SW 1271 (cell line): ENCODE data around the gene GPHN.
A peak's percentile ranks its signal among the peaks of the same experiment; 100 is the strongest.
"Not testable (repeated sequence)": the region's sequence is repeated elsewhere in the genome, so short reads cannot be mapped to it uniquely, and the experiment has no call there.

Source experiments
- DNase-seq, 2 experiments: peaks; one replicate each; lab custom pipeline; 2025; lab: John Stamatoyannopoulos, UW

The GPHN gene

DNA sequence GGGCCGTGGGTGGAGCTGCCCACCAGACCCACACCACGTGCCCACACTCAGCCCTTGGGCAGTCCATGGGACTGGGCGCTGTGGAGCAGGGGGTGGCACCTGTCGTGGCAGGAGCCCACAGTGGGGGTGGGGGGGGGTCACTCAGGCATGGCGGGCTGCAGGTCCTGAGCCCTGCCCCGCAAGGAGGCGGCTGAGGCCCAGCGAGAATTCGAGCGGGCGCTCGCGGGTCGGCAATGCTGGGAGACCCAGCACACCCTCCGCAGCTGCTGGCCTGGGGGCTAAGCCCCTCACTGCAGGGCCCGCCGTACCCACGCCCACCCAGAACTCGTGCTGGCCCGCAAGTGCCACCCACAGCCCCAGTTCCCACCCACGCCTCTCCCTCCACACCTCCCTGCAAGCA is 548.7 kb downstream of the GPHN start:
- no peak for DNase-seq

DNA sequence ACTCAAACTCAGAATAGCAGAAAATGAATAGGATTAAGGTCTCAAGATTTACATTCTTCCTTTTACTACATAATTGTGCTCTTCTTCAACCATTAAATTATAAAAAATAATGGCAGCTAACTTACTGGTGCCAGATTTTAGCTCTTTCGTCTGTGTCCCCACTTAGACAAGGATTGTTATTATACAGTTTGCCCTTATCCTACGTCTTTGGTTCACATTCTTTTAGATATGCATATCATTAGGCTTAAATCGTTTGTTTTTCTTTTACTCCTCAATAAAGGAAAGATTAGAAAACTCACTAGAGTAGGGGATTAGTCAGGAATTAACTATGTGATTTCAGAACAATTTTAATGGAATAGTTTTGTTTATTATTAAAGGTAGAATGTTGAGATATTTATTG is 551.6 kb downstream of the GPHN start:
- DNase-seq, result no peak

GRCh38 chr14:67060546-67060945 is 552.6 kb downstream of the GPHN start:
- DNase-seq, result no peak

GRCh38 chr14:67067070-67067814 is 559.3 kb downstream of the GPHN start:
- not testable (repeated sequence) for DNase-seq

DNA sequence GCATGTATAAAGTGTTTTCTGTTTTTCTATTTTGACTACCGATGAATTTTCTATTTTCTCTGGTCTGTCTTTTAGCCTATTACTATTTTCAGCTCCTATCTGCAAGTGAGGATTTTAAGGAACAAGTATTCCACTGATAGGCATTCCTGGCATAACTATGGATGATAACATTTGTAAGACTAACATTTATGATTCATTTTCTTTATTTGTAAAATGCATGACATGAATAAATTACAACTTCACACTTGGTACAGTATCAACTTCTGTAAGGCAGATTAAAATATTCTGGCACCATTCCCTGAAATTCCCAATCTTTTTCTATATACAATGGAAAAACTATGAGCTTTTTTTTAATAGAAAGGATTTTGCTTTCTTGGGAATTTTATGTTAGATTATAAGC is 560.3 kb downstream of the GPHN start:
- no peak for DNase-seq

DNA sequence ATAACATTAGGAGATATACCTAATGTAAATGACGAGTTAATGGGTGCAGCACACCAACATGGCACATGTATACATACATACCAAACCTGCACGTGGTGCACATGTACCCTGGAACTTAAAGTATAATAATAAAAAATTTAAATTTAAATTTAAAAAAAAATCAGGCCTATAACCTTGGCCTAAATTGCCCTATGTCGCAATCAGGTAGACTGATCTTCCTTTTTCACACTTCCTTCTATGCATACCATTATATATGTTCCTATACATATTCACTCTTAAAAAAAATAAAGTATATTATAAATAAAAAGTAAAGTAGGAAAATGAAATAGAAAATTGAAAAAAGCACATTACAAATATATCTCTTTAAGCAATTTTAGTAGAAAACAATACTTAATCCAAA is 563.6 kb downstream of the GPHN start:
- DNase-seq, result no peak

- DNase-seq, result no peak
Observed at GRCh38 chr14:67077921-67078320, 570.0 kb downstream of the GPHN start.

DNA sequence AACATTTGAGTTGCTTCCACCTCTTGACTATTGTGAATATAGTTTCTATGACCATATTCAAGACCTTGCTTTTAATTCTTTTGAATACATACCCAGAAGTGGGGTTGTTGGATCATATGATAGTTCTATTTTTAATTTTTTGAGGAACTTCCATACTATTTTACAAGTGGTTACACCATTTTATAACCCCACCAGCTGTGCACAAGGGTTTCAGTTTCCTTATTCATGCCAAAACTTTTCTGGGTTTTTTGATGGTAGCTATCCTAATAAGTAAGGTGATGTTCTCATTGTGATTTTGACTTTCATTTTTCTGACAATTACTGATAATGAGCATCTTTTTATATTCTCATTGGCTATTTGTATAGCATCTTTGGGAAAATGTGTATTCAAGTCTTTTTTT is 571.9 kb downstream of the GPHN start:
- DNase-seq, result no peak

GRCh38 chr14:67108230-67108629 is 600.3 kb downstream of the GPHN start:
- DNase-seq, result no peak

- DNase-seq, result no peak
Observed at GRCh38 chr14:67111022-67111421, 603.1 kb downstream of the GPHN start.

- no peak for DNase-seq
Observed at GRCh38 chr14:67112344-67112743, 604.4 kb downstream of the GPHN start.

- no peak for DNase-seq
Observed at GRCh38 chr14:67127174-67127573, 619.2 kb downstream of the GPHN start.

DNA sequence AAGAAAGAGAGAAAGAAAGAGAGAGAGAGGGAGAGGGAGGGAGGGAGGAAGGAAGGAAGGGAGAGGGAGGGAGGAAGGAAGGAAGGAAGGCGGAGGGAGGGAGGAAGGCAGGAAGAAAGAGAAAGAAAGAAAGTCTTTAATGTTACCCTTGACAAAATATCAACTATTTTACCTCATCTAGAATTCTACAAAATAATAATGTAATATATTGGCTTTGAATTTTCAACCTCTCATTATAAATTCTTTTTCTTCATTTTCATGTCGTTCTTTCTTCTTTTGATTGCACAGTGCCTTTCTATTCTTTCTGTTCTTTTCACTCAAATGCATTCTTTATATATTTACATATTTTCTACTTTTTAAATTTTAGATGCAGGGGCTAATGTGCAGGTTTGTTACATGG is 621.8 kb downstream of the GPHN start:
- no peak for DNase-seq

DNA sequence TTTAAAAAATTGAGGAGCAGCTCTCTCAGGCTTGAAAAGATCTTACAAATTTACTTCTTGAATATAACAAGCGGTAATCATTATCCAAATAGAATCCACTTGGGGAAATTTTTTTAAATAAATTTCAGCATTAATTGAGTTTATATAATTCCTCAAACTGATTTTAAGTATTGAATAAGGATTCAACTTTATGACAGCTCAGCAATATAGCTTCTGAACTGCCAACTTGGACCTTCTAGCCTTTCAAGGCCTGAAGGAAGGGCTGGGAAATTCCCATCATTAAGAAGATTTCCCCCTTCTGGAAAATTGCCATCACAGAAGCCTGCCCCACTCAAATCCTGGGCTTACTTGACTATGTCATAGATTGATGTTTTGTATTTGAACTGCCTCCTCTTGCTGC is 623.7 kb downstream of the GPHN start:
- DNase-seq, result no peak

- no peak for DNase-seq
Observed at GRCh38 chr14:67133144-67133543, 625.2 kb downstream of the GPHN start.

GRCh38 chr14:67133595-67134441 is 625.9 kb downstream of the GPHN start:
- DNase-seq, result no peak

DNA sequence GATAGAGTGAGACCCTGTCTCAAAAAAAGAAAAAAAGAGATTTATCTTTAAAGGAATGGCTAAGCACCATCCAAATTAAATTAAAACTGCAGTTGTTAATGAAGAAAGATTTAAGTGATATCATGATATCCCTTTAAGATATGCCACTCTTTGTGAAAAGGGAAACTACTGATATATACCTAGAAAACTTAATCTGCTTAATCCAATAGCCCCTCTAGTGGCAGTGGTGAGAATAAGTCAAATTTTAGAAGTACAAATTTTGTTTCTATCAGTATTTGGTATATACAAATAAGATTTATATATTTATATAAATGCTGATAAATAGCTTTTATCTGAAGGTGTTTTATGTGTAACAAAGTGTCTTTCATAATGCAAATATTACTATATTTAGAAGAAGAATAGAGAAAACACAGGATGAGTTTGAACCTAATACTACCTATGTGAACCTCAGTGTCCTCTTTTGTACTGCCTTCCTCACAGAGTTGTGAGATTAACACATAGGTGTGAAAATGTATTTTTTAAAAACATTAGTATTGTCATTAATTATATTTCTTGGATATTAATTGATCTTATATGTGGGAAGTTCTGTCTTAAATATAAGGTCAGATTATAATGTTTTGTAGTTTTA is 629.9 kb downstream of the GPHN start:
- DNase-seq, result peak in 1 of 2 experiments; percentile 21

DNA sequence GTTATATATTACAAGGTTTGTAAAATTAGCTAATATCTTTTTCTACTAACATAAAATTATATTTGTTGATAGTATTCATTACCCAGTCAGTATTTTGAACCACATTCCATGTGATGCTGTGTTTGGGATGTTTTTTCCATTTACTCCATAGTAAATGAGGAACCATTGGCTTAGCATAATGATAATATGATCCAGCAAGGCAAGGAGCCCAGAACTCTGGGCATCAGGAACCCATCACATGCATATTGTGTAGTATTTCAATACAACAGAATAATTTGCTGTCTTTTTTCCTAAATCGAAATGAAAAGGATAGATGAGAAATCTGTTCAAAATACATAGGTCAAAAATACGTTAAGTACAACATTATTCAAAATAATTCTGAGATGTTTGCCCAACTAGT is 632.6 kb downstream of the GPHN start:
- DNase-seq, result no peak

DNA sequence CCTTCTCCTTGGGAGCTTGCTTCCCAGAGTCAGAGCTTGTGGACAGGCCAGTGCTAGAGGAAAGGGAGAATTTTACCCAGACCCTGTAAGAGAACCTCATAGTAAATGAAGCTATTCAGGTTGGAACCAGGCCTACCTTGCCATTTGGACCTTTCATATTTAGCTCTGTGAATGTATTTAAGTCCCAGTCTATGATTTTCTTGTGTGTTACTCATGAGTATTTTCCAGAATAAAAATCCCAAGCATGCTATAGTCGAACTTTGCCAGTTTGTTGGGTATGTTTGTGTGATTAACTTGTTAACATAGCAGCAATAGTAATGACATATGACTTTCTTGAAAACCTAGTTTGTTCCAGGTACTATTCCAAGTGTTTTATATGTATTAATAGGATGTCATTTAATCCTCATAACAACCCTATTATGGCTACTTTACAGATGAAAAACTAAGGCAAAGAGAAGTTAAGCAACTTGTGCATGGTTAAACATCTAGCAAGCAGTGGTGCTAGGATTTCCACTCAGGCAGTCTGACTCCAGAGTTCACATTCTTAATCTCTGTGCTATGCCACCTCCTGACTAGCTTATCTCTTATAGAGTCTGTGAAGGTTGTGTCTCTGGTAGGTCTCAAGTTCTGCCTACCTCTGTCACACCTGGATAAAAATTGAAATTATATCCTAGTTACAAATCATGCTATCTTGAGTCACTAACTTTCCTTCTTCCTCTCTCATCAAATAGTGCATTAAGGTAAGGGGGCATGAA is 633.4 kb downstream of the GPHN start:
- DNase-seq, result no peak

DNA sequence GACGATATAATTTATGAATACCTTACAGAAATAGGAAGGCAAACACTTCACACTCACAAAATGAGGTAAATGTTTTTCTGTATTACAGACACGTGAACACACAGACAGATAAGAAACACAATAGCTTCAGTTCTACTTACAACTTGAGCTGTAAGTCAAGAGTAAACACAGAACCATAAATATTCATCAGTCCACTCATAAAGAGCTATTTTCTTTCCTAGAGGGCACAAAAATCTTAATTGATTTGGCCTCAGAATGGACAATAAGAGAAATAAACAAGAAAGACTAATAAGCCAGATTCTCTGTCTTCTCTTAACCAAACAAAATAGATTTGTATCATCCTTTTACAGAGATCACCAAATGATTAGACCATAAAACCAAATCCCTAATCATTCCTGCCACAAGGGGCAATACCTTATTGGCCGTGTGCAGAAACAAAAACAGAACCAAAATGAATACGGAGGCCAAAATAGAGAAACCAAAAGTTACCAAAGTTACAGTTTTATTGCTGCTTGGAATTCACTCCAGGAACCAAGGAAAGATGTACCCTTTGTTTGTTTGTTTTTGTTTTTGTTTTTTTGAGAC is 643.2 kb downstream of the GPHN start:
- peak in 1 of 2 experiments; percentile 12 for DNase-seq

GRCh38 chr14:67158566-67158965 is 650.6 kb downstream of the GPHN start:
- no peak for DNase-seq

GRCh38 chr14:67162385-67162784 is 654.4 kb downstream of the GPHN start:
- no peak for DNase-seq
